Neural cell (in vitro differentiated cells): Measurements from ENCODE around the gene C19orf73. TPM values are rescaled to one million over a fixed set of nuclear protein-coding genes. Genes with fewer than 3 reads are reported as not detected.

ENCODE experiments used
- H2AFZ ChIP-seq: fragments of 200-600, 300-800 bp; sonication (generic), shearing (Covaris generic); 2 replicates; pipeline ENCODE4 v1.6.0; 2014; ENCODE audit warnings: low read depth, mild to moderate bottlenecking, antibody characterized with exemption, low read length, moderate library complexity
- H3F3A ChIP-seq: fragments of 200-600 bp; shearing (Covaris generic); 2 replicates; pipeline ENCODE4 v1.6.1; 2016; ENCODE audit warnings: mild to moderate bottlenecking, moderate library complexity, mixed read lengths, antibody characterized with exemption, low read length; ENCODE audit not compliant: insufficient read depth, poor library complexity, severe bottlenecking
- H3K27ac ChIP-seq: fragments of 200-600, 300-800 bp; sonication (generic), shearing (Covaris generic); 2 replicates; pipeline ENCODE4 v1.5.1; 2014; ENCODE audit warnings: mild to moderate bottlenecking, low read length, moderate library complexity
- H3K27me3 ChIP-seq: fragments of 300-800, 200-600 bp; sonication (generic), shearing (Covaris generic); 2 replicates; pipeline ENCODE4 v1.6.0; 2014; ENCODE audit warnings: mild to moderate bottlenecking, low read depth, low read length, moderate library complexity; ENCODE audit not compliant: insufficient read depth
- H3K36me3 ChIP-seq: fragments of 300-800, 200-600 bp; sonication (generic), shearing (Covaris generic); 2 replicates; pipeline ENCODE4 v1.5.1; 2014; ENCODE audit warnings: mild to moderate bottlenecking, antibody characterized with exemption, low read length, moderate library complexity; ENCODE audit not compliant: insufficient read depth
- H3K4me2 ChIP-seq: fragments of 300-800, 200-600 bp; sonication (generic), shearing (Covaris generic); 2 replicates; pipeline ENCODE4 v1.6.0; 2014; ENCODE audit warnings: mild to moderate bottlenecking, low read length
- H3K4me3 ChIP-seq: fragments of 300-800, 200-600 bp; sonication (generic), shearing (Covaris generic); 2 replicates; pipeline ENCODE4 v1.5.1; 2014; ENCODE audit warnings: mild to moderate bottlenecking, low read length, moderate library complexity
- H3K79me2 ChIP-seq: fragments of 200-600 bp; shearing (Covaris generic); replicated peaks from 2 replicates; pipeline ENCODE4 v1.6.0; 2014; ENCODE audit warnings: mild to moderate bottlenecking, low read length, moderate library complexity; ENCODE audit not compliant: insufficient read depth
- H3K9ac ChIP-seq: fragments of 300-800, 200-600 bp; sonication (generic), shearing (Covaris generic); 2 replicates; pipeline ENCODE4 v1.6.1; 2016; ENCODE audit warnings: mild to moderate bottlenecking, low read length, mixed read lengths
- H3K9me2 ChIP-seq: fragments of 200-600 bp; shearing (Covaris generic); 2 replicates; pipeline ENCODE4 v1.6.1; 2016; ENCODE audit warnings: mild to moderate bottlenecking, low read length, mixed read lengths; ENCODE audit not compliant: insufficient read depth
- H3K9me3 ChIP-seq: fragments of 200-600, 300-800 bp; sonication (generic), shearing (Covaris generic); 2 replicates; pipeline ENCODE4 v1.6.1; 2016; ENCODE audit warnings: mild to moderate bottlenecking, mixed run types, low read length, moderate library complexity, mixed read lengths
- H4K20me1 ChIP-seq: fragments of 200-600 bp; shearing (Covaris generic); 2 replicates; pipeline ENCODE4 v1.6.1; 2016; ENCODE audit warnings: mild to moderate bottlenecking, mixed run types; ENCODE audit not compliant: insufficient read depth
- MXI1 ChIP-seq: fragments of 450-650 bp; conservative IDR thresholded peaks from 2 replicates; pipeline ENCODE4 v1.6.1; 2014; ENCODE audit warnings: antibody characterized with exemption, mild to moderate bottlenecking; ENCODE audit not compliant: poor library complexity, severe bottlenecking
- POLR2AphosphoS5 ChIP-seq: IDR thresholded peaks from 2 replicates; pipeline ENCODE4 v1.6.1; 2012
- TAF1 ChIP-seq: IDR thresholded peaks from 2 replicates; pipeline ENCODE4 v1.6.1; 2012; ENCODE audit warnings: low read depth
- polyA plus RNA-seq: library from polyadenylated mRNA; depleted of rRNA; stranded (reverse); fragments of >200 nt; gene quantifications from 2 replicates; pipeline ENCODE4 v1.2.3, GENCODE V29; 2014
- TF ChIP-seq, protein P1 (sequence below): fragments of 450-650 bp; IDR thresholded peaks from 2 replicates; pipeline ENCODE4 v1.5.1; 2014; ENCODE audit warnings: antibody characterized with exemption, mild to moderate bottlenecking, moderate library complexity; ENCODE audit not compliant: poor library complexity, severe bottlenecking
- TF ChIP-seq, protein P2 (sequence below): IDR thresholded peaks from 2 replicates; pipeline ENCODE4 v1.6.1; 2012; ENCODE audit warnings: borderline replicate concordance

Gene C19orf73
- polyA plus RNA-seq, 1 donor from 2014 or later, result 8.4 TPM

DNA sequence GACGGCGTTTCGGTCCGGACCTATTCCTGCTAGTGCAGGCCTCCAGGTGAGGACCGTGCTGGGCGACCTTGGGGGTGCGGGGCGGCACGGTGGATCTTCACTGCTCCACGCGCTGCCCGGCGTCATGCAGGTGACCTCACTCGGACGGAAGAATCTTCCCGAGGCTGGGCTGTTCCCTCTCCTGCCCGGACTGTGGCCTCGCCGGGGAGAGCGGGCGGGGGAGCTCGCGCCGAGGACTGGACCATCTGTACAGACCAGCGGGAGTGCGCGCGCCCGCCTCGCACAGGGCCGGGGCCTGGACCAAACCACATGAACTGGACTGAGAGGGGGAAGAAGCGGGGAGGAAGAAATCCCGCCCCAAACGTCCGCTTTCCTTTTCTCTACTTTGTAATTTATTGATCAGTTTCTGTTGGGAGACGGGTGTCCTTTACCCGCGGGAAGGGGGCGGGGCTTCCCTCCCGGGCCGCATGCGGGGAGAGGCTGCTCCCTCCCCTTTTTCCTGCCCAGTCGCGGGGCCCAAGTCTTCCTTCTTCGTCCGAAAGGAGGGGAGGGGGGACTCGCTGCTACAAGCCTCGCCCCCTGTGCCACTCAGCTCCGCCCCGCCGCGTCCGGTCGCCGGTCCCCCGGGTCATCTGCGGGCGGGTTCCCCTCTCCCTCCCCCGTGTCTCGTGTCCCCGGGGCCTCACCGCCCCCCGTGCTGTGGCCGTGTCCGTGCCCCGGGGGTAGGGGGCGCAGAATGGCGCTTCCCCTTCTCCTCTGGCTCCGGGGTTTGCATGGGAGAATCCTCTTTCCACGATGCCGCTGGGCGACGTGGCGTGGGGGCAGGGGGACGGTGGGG lies 31.4 kb upstream of the C19orf73 start:
- Histone ChIP-seq H3K27me3 (no peaks in the 10 kb centered on the region), H3K4me3 (peak overlapping the region; percentile 96), H3K36me3 (no peaks in the 10 kb centered on the region), H4K20me1 (no peaks in the 10 kb centered on the region), H3F3A (no peaks in the 10 kb centered on the region), H3K4me2 (peak overlapping the region; percentile 76), H3K9ac (peak overlapping the region; percentile 79), H2AFZ (peak overlapping the region; percentile 37), H3K9me3 (no peaks in the 10 kb centered on the region), H3K27ac (peak overlapping the region; percentile 78), H3K9me2 (no peaks in the 10 kb centered on the region), H3K79me2 (no peaks in the 10 kb centered on the region)
- TF ChIP-seq, protein P1, sequence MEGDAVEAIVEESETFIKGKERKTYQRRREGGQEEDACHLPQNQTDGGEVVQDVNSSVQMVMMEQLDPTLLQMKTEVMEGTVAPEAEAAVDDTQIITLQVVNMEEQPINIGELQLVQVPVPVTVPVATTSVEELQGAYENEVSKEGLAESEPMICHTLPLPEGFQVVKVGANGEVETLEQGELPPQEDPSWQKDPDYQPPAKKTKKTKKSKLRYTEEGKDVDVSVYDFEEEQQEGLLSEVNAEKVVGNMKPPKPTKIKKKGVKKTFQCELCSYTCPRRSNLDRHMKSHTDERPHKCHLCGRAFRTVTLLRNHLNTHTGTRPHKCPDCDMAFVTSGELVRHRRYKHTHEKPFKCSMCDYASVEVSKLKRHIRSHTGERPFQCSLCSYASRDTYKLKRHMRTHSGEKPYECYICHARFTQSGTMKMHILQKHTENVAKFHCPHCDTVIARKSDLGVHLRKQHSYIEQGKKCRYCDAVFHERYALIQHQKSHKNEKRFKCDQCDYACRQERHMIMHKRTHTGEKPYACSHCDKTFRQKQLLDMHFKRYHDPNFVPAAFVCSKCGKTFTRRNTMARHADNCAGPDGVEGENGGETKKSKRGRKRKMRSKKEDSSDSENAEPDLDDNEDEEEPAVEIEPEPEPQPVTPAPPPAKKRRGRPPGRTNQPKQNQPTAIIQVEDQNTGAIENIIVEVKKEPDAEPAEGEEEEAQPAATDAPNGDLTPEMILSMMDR, result no peak
- TF ChIP-seq MXI1 (peak; percentile 53), TAF1 (peak; percentile 60)

DNA sequence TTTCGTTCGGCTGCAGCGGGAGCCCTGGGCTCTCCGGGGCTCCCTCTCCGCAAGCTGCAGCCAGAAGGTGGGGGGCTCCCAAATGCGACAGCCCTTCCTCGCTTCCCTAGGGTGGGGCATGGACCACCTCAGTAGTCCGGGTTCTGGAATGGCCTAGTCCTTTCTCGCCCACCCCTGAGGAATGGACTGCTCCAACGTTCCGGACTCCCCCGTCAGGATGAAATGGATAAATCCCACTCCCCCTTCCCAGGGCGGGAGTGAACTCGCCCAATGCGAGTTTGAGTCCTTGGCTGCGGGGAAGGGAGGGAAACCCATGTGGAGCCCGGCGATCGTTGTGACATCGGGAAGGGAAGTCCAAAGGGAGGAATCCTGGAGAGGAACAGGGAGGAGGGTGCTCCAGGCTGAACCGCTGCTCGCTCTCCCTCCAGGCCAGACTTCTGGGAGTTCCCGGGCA lies 30.7 kb upstream of the C19orf73 start:
- peak overlapping the region; percentile 78 for H3K27ac ChIP-seq

More for the DNA sequence above, 30.7 kb upstream of the C19orf73 start:
- Histone ChIP-seq H3K9me3 (no peaks in the 10 kb centered on the region), H3K9me2 (no peaks in the 10 kb centered on the region), H3K4me2 (peak overlapping the region; percentile 76), H3K9ac (peak overlapping the region; percentile 79), H3F3A (no peaks in the 10 kb centered on the region), H3K4me3 (peak overlapping the region; percentile 96), H4K20me1 (no peaks in the 10 kb centered on the region), H2AFZ (peak overlapping the region; percentile 37), H3K27me3 (no peaks in the 10 kb centered on the region), H3K79me2 (no peaks in the 10 kb centered on the region), H3K36me3 (no peaks in the 10 kb centered on the region)
- TF ChIP-seq, protein P2, sequence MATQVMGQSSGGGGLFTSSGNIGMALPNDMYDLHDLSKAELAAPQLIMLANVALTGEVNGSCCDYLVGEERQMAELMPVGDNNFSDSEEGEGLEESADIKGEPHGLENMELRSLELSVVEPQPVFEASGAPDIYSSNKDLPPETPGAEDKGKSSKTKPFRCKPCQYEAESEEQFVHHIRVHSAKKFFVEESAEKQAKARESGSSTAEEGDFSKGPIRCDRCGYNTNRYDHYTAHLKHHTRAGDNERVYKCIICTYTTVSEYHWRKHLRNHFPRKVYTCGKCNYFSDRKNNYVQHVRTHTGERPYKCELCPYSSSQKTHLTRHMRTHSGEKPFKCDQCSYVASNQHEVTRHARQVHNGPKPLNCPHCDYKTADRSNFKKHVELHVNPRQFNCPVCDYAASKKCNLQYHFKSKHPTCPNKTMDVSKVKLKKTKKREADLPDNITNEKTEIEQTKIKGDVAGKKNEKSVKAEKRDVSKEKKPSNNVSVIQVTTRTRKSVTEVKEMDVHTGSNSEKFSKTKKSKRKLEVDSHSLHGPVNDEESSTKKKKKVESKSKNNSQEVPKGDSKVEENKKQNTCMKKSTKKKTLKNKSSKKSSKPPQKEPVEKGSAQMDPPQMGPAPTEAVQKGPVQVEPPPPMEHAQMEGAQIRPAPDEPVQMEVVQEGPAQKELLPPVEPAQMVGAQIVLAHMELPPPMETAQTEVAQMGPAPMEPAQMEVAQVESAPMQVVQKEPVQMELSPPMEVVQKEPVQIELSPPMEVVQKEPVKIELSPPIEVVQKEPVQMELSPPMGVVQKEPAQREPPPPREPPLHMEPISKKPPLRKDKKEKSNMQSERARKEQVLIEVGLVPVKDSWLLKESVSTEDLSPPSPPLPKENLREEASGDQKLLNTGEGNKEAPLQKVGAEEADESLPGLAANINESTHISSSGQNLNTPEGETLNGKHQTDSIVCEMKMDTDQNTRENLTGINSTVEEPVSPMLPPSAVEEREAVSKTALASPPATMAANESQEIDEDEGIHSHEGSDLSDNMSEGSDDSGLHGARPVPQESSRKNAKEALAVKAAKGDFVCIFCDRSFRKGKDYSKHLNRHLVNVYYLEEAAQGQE, result peak; percentile 45
- TF ChIP-seq TAF1, result no peak
- TF ChIP-seq POLR2AphosphoS5, result peak; percentile 77
- TF ChIP-seq MXI1, result peak; percentile 87
- TF ChIP-seq, protein P1, result no peak
